Measurements from ENCODE around the gene RALGDS.

RALGDS gene

DNA sequence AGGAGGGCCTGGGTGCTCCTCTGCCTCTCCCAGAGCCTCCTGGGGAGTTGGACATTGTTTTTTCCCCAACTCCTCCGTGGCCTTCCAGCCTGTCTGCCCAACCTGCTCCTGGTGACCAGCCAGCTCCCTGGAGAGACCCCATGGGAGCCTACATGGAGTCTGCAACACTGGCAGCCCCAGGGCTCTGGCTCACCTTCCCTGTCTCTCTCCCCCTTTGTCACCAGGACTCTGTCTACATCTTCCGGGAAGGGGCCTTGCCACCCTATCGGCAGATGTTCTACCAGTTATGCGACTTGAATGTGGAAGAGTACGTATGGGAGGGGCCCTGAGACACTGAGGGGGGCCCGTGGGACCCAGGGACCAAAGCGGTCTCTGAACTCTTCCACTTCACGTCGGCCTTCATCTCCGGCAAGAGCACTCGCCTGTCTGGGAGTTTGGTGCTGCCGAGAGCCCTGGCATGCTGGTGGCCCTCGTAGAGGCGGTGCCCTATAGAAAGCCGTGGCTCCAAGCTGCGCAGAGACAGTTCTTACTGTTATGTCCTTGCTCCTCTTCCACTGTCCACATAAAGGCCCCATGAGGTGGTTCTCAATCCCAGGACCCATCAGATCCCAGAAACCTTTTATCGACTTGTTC lies 65.1 kb downstream of the RALGDS start:
- Histone ChIP-seq H3K4me1 (ENCODE audit: insufficient read depth, low read length) (no peaks in the 10 kb centered on the region), H3K27me3 (ENCODE audit: control insufficient read depth in 1 of 2, insufficient read depth in 2 of 2, low read length in 2 of 2) (no peaks in the 10 kb centered on the region), H3K36me3 (ENCODE audit: insufficient read depth, low read length) (peaks cover 54% of the 10 kb centered on the region), H3K9ac (ENCODE audit: low read length) (no peak overlapping the region), H3K4me3 (ENCODE audit: low read depth in 1 of 2, low read length in 2 of 2) (no peak overlapping the region), H3K27ac (ENCODE audit: low read depth, low read length) (no peak overlapping the region), H3K9me3 (ENCODE audit: low read length) (no peaks in the 10 kb centered on the region)

DNA sequence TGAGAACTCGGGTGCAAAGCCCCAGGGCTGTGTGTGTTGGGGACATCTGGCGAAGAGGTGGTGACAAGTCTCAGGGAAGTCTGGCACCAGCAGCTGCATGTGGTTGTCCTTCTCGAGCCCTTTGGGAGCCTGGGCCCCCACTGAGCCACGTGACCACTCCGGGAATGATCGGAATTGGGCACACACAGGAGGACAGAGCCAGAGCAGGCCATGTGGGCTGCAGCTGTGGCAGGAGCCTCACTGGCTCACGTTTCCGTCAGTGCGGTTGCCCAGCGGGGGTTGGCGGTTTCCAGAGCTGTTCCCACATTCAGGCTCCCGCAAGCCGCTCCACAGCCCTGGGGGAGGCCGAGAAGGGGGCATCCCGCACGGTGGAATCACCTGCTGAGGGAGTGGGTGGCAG lies 66.1 kb downstream of the RALGDS start:
- Histone ChIP-seq H3K4me1 (ENCODE audit: insufficient read depth, low read length) (no peaks in the 10 kb centered on the region), H3K9ac (ENCODE audit: low read length) (no peak overlapping the region), H3K9me3 (ENCODE audit: low read length) (no peaks in the 10 kb centered on the region), H3K4me3 (ENCODE audit: low read depth in 1 of 2, low read length in 2 of 2) (no peak overlapping the region), H3K36me3 (ENCODE audit: insufficient read depth, low read length) (peaks cover 59% of the 10 kb centered on the region), H3K27me3 (ENCODE audit: control insufficient read depth in 1 of 2, insufficient read depth in 2 of 2, low read length in 2 of 2) (no peaks in the 10 kb centered on the region), H3K27ac (ENCODE audit: low read depth, low read length) (no peak overlapping the region)

DNA sequence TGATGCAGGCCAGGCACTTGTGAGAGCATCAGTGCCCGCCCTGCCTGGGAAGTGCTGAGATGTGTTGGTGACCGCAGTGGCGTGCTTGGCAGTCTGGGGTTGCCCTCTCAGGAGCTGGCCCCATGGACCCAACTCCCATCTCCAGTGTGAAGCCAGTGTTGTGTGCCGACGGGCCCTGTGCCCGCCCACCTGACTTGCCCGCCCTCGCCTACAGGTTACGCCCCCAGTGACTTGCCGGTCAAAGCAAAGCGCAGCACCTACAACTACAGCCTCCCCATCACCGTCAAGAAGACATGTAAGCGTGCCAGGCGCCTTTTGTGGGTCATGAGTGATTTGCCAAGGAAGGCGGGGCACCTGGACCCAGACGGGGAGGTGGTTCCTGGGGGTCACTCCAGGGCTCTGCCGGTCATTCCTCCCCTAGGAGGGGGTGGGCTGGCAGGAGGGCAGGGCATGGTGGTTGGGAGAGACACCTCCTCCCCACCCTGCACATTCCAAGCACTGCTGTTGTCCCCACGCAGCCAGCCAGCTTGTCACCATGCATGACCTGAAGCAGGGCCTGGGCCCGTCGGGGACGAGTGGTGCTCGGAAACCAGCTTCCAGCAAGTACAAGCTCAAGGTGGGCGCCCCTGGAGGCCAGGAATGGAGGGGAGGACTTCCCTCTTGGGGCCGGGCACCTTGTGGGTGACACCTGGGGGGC lies 66.7 kb downstream of the RALGDS start:
- Histone ChIP-seq H3K27me3 (ENCODE audit: control insufficient read depth in 1 of 2, insufficient read depth in 2 of 2, low read length in 2 of 2) (no peaks in the 10 kb centered on the region), H3K4me3 (ENCODE audit: low read depth in 1 of 2, low read length in 2 of 2) (no peak overlapping the region), H3K27ac (ENCODE audit: low read depth, low read length) (no peak overlapping the region), H3K36me3 (ENCODE audit: insufficient read depth, low read length) (peaks cover 65% of the 10 kb centered on the region), H3K9ac (ENCODE audit: low read length) (no peak overlapping the region), H3K4me1 (ENCODE audit: insufficient read depth, low read length) (no peaks in the 10 kb centered on the region), H3K9me3 (ENCODE audit: low read length) (no peaks in the 10 kb centered on the region)

DNA sequence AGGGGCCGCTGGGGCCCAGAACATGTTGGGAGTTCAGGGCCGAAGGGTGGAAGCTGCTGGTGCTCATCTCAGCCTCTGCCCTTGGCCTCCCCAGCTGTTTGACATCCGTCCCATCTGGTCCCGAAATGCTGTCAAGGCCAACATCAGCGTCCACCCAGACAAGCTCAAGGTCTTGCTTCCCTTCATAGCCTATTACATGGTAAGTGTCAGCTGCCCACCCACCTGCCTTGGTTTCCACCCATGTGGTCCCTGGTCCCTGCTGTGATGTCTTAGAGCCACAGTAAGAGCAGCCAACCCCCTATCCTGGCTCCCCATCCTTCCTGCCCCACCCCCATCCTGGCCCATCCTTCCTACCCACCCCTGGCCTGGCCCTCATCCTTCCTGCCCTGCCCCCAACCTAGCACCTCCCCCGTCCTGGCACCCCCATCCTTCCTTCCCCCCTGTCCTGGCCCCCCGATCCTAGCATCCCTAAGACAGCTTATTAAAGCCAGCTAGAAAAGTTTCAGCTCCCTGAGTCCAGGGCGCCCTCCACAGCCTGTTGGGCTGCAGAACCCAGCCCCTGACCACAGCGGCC lies 69.0 kb downstream of the RALGDS start:
- Histone ChIP-seq H3K9me3 (ENCODE audit: low read length) (no peaks in the 10 kb centered on the region), H3K36me3 (ENCODE audit: insufficient read depth, low read length) (peaks cover 71% of the 10 kb centered on the region), H3K27ac (ENCODE audit: low read depth, low read length) (no peak overlapping the region), H3K4me3 (ENCODE audit: low read depth in 1 of 2, low read length in 2 of 2) (no peak overlapping the region), H3K27me3 (ENCODE audit: control insufficient read depth in 1 of 2, insufficient read depth in 2 of 2, low read length in 2 of 2) (no peaks in the 10 kb centered on the region), H3K4me1 (ENCODE audit: insufficient read depth, low read length) (no peaks in the 10 kb centered on the region), H3K9ac (ENCODE audit: low read length) (no peak overlapping the region)

DNA sequence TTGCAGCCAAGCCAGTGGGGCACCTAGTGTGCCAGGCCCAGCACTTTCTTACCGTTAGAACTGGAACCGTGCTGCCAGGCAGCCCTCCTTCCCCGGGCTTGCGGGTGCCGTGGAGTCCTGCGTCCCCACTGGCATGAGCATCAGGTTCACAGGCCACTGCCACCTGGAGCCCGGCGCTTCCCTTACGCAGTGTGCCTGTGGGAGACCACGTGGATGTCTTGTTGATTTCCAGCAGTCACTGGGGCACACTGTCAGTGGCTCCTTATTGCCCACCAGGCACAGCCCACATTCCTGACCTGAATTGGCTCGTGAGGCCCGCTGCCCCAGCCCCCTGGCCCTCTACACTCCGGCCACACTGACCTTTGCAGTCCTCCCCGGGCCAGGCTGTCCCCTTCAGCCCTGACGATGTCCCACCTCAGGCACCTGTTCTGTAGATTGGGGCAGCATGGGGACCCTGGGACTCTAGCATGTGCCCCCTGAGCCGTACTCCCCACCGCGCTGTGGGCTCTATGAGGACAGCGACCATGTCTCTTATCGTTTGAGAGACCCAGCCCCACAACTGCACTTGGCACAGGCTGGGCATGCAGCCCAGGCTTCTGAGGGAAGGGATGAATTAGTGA lies 69.6 kb downstream of the RALGDS start:
- H3K4me1 ChIP-seq (ENCODE audit: insufficient read depth, low read length), result no peaks in the 10 kb centered on the region
- no peak overlapping the region for H3K9ac ChIP-seq (ENCODE audit: low read length)
- peaks cover 77% of the 10 kb centered on the region for H3K36me3 ChIP-seq (ENCODE audit: insufficient read depth, low read length)
- H3K4me3 ChIP-seq (ENCODE audit: low read depth in 1 of 2, low read length in 2 of 2), result no peak overlapping the region
- H3K27ac ChIP-seq (ENCODE audit: low read depth, low read length), result no peak overlapping the region
- H3K27me3 ChIP-seq (ENCODE audit: control insufficient read depth in 1 of 2, insufficient read depth in 2 of 2, low read length in 2 of 2), result no peaks in the 10 kb centered on the region
- no peaks in the 10 kb centered on the region for H3K9me3 ChIP-seq (ENCODE audit: low read length)

DNA sequence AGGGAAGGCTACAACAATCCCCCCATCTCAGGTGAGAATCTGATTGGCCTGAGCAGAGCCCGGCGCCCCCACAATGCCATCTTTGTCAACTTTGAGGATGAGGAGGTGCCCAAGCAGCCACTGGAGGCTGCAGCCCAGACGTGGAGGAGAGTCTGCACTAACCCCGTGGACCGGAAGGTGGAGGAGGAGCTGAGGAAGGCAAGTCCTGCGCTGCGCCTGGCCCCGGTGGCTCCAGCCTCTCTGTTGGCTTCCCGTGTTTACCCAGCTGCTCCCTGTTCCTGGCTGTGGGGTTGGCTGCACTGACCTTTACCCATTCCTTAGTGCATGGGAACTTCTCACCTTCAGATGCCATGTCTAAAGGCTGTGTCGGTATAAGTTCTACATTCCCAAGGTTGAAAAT lies 70.3 kb downstream of the RALGDS start:
- H3K27ac ChIP-seq (ENCODE audit: low read depth, low read length), result no peak overlapping the region
- peaks cover 73% of the 10 kb centered on the region for H3K36me3 ChIP-seq (ENCODE audit: insufficient read depth, low read length)
- H3K4me1 ChIP-seq (ENCODE audit: insufficient read depth, low read length), result no peaks in the 10 kb centered on the region
- no peaks in the 10 kb centered on the region for H3K9me3 ChIP-seq (ENCODE audit: low read length)
- no peaks in the 10 kb centered on the region for H3K27me3 ChIP-seq (ENCODE audit: control insufficient read depth in 1 of 2, insufficient read depth in 2 of 2, low read length in 2 of 2)
- no peak overlapping the region for H3K4me3 ChIP-seq (ENCODE audit: low read depth in 1 of 2, low read length in 2 of 2)
- no peak overlapping the region for H3K9ac ChIP-seq (ENCODE audit: low read length)

DNA sequence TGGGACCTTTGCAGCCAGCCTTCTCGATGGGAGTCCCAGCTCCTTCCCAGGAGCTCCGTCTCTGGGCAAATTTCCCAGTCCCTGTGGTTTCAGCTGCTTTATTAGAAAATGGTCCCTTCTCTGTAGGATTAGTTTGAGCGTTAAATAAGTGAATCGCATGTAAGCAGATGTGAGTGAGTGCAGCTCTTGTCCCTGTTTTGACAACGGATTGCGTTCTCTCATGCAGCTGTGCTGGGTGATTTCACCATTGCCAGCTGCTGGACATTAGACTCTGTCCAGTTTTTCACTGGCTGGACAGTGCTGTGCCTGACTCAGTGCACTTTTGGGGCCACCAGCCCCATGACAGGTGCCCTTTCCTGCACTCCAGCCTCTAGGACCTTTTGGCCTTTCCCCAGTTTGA lies 70.9 kb downstream of the RALGDS start:
- Histone ChIP-seq H3K9me3 (ENCODE audit: low read length) (no peaks in the 10 kb centered on the region), H3K36me3 (ENCODE audit: insufficient read depth, low read length) (peaks cover 74% of the 10 kb centered on the region), H3K27me3 (ENCODE audit: control insufficient read depth in 1 of 2, insufficient read depth in 2 of 2, low read length in 2 of 2) (no peaks in the 10 kb centered on the region), H3K9ac (ENCODE audit: low read length) (no peak overlapping the region), H3K27ac (ENCODE audit: low read depth, low read length) (no peak overlapping the region), H3K4me3 (ENCODE audit: low read depth in 1 of 2, low read length in 2 of 2) (no peak overlapping the region), H3K4me1 (ENCODE audit: insufficient read depth, low read length) (no peaks in the 10 kb centered on the region)

DNA sequence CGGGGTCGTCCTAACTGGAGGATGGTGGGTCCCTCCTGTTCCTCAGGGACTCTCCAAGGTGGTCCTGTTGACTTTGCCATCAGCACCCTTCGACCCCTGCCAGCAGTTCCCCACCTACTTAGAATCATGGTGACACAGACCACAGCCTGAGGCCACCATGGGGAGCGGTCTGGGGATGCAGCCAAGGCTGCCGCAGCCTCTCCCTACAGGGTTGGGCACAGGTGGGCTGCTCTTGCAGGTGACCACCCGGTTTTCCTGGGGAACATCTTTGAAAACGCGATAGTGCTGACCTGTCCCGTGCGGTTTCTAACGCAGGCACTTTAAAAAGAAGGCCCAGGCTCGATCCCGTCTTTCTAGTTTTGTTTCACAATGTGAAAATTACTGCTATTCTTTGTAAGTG lies 72.0 kb downstream of the RALGDS start:
- Histone ChIP-seq H3K36me3 (ENCODE audit: insufficient read depth, low read length) (peaks cover 76% of the 10 kb centered on the region), H3K4me1 (ENCODE audit: insufficient read depth, low read length) (no peaks in the 10 kb centered on the region)

DNA sequence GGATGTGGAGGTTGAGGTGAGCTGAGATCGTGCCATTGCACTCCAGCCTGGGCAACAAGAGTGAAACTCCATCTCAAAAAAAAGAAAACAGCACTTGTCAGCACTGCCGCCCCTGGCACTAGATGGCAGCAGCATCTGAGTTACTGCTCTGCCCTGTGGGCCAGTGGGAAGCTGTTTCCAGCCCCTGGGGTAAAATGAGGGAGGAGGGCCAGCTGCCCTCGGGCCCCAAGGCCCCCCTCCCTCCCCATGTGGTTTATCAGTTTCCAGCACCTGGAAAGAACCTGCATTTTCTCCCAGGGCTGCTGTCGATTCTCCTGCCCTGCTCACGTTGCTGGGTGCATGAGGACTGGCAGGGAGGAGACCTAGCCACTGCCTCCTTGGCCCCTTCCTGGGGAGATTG lies 72.4 kb downstream of the RALGDS start:
- Histone ChIP-seq H3K4me3 (ENCODE audit: low read depth in 1 of 2, low read length in 2 of 2) (no peak overlapping the region), H3K27ac (ENCODE audit: low read depth, low read length) (no peak overlapping the region), H3K36me3 (ENCODE audit: insufficient read depth, low read length) (peaks cover 75% of the 10 kb centered on the region), H3K27me3 (ENCODE audit: control insufficient read depth in 1 of 2, insufficient read depth in 2 of 2, low read length in 2 of 2) (no peaks in the 10 kb centered on the region), H3K4me1 (ENCODE audit: insufficient read depth, low read length) (no peaks in the 10 kb centered on the region), H3K9me3 (ENCODE audit: low read length) (no peaks in the 10 kb centered on the region), H3K9ac (ENCODE audit: low read length) (no peak overlapping the region)

More for the DNA sequence above, 72.0 kb downstream of the RALGDS start:
- no peaks in the 10 kb centered on the region for H3K9me3 ChIP-seq (ENCODE audit: low read length)
- H3K4me3 ChIP-seq (ENCODE audit: low read depth in 1 of 2, low read length in 2 of 2), result no peak overlapping the region
- H3K27me3 ChIP-seq (ENCODE audit: control insufficient read depth in 1 of 2, insufficient read depth in 2 of 2, low read length in 2 of 2), result no peaks in the 10 kb centered on the region
- H3K27ac ChIP-seq (ENCODE audit: low read depth, low read length), result no peak overlapping the region
- H3K9ac ChIP-seq (ENCODE audit: low read length), result no peak overlapping the region

Measured in muscle layer of colon (tissue), 2 donors.